HCT116 (cell line): Measurements from ENCODE around the gene AAR2.

Source experiments
- ATF3 ChIP-seq: IDR thresholded peaks from 2 replicates; pipeline ENCODE4 v1.6.1; 2012
- JUND ChIP-seq: IDR thresholded peaks from 2 replicates; pipeline ENCODE4 v1.6.1; 2012
- REST ChIP-seq: IDR thresholded peaks from 2 replicates; pipeline ENCODE4 v1.6.1; 2012; ENCODE audit warnings: low read depth
- YY1 ChIP-seq: IDR thresholded peaks from 2 replicates; pipeline ENCODE4 v1.6.1; 2011; ENCODE audit warnings: low read length, low read depth, moderate library complexity, mild to moderate bottlenecking; ENCODE audit not compliant: insufficient replicate concordance; ENCODE audit errors: extremely low read depth
- ZNF274 ChIP-seq: fragments of 200-500 bp; sonication (Bioruptor generic); IDR thresholded peaks from 2 replicates; pipeline ENCODE4 v1.6.1; 2014; ENCODE audit warnings: mild to moderate bottlenecking, low read depth, low read length, inconsistent platforms
- TF ChIP-seq, protein P1 (sequence below), 3 experiments: fragments of 200-600 bp in 1 of 3; sonication (generic) in 1 of 3; IDR thresholded peaks in 2 of 3; conservative IDR thresholded peaks in 1 of 3; 2 replicates each; pipeline ENCODE4 v1.5.1; 2012 to 2017; ENCODE audit warnings: low read depth in 2 of 3, low read length in 2 of 3, antibody characterized with exemption in 1 of 3, borderline replicate concordance in 1 of 3, control low read depth in 1 of 3, mild to moderate bottlenecking in 1 of 3, mixed read lengths in 1 of 3, mixed run types in 1 of 3, moderate library complexity in 1 of 3; ENCODE audit not compliant: insufficient read depth in 1 of 3

DNA sequence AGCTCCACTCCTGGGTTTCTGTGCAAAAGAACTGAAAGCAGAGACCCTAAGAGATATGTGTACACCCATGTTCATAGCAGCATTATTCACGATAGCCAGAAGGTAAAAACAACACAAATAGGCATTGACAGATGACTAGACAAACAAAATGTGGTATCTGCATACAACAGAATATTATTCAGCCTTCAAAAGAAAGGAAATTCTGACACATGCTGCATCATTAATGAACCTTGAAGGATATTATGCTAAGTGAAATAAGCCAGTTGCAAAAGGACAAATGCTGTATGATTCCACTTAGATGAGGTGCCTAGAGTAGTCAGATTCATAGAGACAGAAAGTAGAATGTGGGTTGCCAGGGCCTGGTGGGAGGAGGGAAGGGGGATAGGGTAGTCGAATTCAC lies 17.8 kb downstream of the AAR2 start:
- TF ChIP-seq, protein P1, sequence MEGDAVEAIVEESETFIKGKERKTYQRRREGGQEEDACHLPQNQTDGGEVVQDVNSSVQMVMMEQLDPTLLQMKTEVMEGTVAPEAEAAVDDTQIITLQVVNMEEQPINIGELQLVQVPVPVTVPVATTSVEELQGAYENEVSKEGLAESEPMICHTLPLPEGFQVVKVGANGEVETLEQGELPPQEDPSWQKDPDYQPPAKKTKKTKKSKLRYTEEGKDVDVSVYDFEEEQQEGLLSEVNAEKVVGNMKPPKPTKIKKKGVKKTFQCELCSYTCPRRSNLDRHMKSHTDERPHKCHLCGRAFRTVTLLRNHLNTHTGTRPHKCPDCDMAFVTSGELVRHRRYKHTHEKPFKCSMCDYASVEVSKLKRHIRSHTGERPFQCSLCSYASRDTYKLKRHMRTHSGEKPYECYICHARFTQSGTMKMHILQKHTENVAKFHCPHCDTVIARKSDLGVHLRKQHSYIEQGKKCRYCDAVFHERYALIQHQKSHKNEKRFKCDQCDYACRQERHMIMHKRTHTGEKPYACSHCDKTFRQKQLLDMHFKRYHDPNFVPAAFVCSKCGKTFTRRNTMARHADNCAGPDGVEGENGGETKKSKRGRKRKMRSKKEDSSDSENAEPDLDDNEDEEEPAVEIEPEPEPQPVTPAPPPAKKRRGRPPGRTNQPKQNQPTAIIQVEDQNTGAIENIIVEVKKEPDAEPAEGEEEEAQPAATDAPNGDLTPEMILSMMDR (IDR thresholded peaks at IDR 0.05 in 2 of 3, conservative IDR thresholded peaks at IDR 0.05 in 1 of 3; ENCODE audit: borderline replicate concordance in 1 of 3, insufficient read depth in 1 of 3, low read depth in 2 of 3, low read length in 2 of 3): no peak
- TF ChIP-seq YY1 (no peak), REST (no peak), ZNF274 (no peak), ATF3 (no peak), JUND (no peak)
